Tibial artery (tissue), 4 donors: ENCODE results near the gene ERC1.

Experiments
- DNase-seq, 2 donors: peaks; one replicate each; pipeline ENCODE4 v3.0.0-alpha.2; 2019
- H3K27ac ChIP-seq, 2 donors: fragments of 200-600 bp; sonication (generic) in 1 of 2; 1 replicate in 1 of 2; 2 replicates in 1 of 2; pipeline ENCODE4 v1.5.1; 2018 to 2019; ENCODE audit warnings: mild to moderate bottlenecking in 1 of 2
- H3K27me3 ChIP-seq, 2 donors: fragments of 200-600 bp; sonication (generic) in 1 of 2; one replicate each; pipeline versions ENCODE4 v1.5.1 to v1.6.0; 2016 to 2019
- H3K36me3 ChIP-seq, 3 donors: fragments of 200-600 bp; sonication (generic) in 2 of 3; one replicate each; pipeline ENCODE4 v1.5.1; 2016 to 2019; ENCODE audit warnings: mild to moderate bottlenecking in 2 of 3
- H3K4me1 ChIP-seq, 4 donors: fragments of 200-600 bp; sonication (generic) in 2 of 4; 1 replicate in 3 of 4; 2 replicates in 1 of 4; pipeline ENCODE4 v1.5.1; 2016 to 2019
- H3K4me3 ChIP-seq, 2 donors: fragments of 200-600 bp; sonication (generic) in 1 of 2; 1 replicate in 1 of 2; 2 replicates in 1 of 2; pipeline ENCODE4 v1.5.1; 2018 to 2019; ENCODE audit warnings: mild to moderate bottlenecking in 2 of 2
- H3K9me3 ChIP-seq, 3 donors: fragments of 200-600 bp; sonication (generic) in 1 of 3; one replicate each; pipeline ENCODE4 v1.5.1; 2016 to 2019
- intact Hi-C: fragments of 100-400 bp; cut with DNase I; formaldehyde crosslinking; loops from one replicate; pipeline ENCODE4 v1.15.0; 2023; ENCODE audit warnings: low total_unique reads
- TF ChIP-seq, protein P1 (sequence below), 2 experiments: fragments of 200-600 bp in 1 of 2; fragments of 450-650 bp in 1 of 2; IDR thresholded peaks; one replicate each; pipeline ENCODE4 v1.5.1; 2017 to 2019; ENCODE audit warnings: antibody characterized with exemption in 2 of 2, mild to moderate bottlenecking in 1 of 2, moderate library complexity in 1 of 2

Gene ERC1

GRCh38 chr12:1281683-1282366 lies 290.8 kb downstream of the ERC1 start:
- intact Hi-C loops, result no loop called here
- Histone ChIP-seq H3K9me3 (no peaks in the 10 kb centered on the region), H3K4me1 (no peaks in the 10 kb centered on the region), H3K36me3 (no peaks in the 10 kb centered on the region), H3K27ac (no peak overlapping the region), H3K27me3 (no peaks in the 10 kb centered on the region), H3K4me3 (no peak overlapping the region)
- TF ChIP-seq, protein P1, sequence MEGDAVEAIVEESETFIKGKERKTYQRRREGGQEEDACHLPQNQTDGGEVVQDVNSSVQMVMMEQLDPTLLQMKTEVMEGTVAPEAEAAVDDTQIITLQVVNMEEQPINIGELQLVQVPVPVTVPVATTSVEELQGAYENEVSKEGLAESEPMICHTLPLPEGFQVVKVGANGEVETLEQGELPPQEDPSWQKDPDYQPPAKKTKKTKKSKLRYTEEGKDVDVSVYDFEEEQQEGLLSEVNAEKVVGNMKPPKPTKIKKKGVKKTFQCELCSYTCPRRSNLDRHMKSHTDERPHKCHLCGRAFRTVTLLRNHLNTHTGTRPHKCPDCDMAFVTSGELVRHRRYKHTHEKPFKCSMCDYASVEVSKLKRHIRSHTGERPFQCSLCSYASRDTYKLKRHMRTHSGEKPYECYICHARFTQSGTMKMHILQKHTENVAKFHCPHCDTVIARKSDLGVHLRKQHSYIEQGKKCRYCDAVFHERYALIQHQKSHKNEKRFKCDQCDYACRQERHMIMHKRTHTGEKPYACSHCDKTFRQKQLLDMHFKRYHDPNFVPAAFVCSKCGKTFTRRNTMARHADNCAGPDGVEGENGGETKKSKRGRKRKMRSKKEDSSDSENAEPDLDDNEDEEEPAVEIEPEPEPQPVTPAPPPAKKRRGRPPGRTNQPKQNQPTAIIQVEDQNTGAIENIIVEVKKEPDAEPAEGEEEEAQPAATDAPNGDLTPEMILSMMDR (IDR thresholded peaks at IDR 0.05), result no peak
- no peak for DNase-seq

- TF ChIP-seq, protein P1 (IDR thresholded peaks at IDR 0.05), result no peak
- intact Hi-C loops, result no loop called here
- peak; percentile 69 to 70 for DNase-seq
- no peaks in the 10 kb centered on the region for H3K27me3 ChIP-seq
- no peak overlapping the region for H3K27ac ChIP-seq
- H3K4me1 ChIP-seq, result no peaks in the 10 kb centered on the region
- H3K4me3 ChIP-seq, result no peak overlapping the region
- H3K9me3 ChIP-seq, result no peaks in the 10 kb centered on the region
- H3K36me3 ChIP-seq, result no peaks in the 10 kb centered on the region
These were observed 291.8 kb downstream of the ERC1 start for GRCh38 chr12:1282670-1283315.

- Histone ChIP-seq H3K27ac (no peak overlapping the region), H3K4me3 (no peak overlapping the region), H3K9me3 (no peaks in the 10 kb centered on the region), H3K27me3 (no peaks in the 10 kb centered on the region), H3K4me1 (no peaks in the 10 kb centered on the region), H3K36me3 (no peaks in the 10 kb centered on the region)
- DNase-seq, result no peak
- intact Hi-C loops, result no loop called here
- TF ChIP-seq, protein P1 (IDR thresholded peaks at IDR 0.05), result no peak
These were observed 292.3 kb downstream of the ERC1 start for GRCh38 chr12:1283316-1283715.

GRCh38 chr12:1284611-1285010 lies 293.6 kb downstream of the ERC1 start:
- Histone ChIP-seq H3K9me3 (no peaks in the 10 kb centered on the region), H3K4me3 (no peak overlapping the region), H3K27ac (no peak overlapping the region), H3K36me3 (no peaks in the 10 kb centered on the region), H3K4me1 (no peaks in the 10 kb centered on the region), H3K27me3 (no peaks in the 10 kb centered on the region)
- intact Hi-C loops, result no loop called here
- no peak for DNase-seq
- TF ChIP-seq, protein P1 (IDR thresholded peaks at IDR 0.05), result no peak

DNA sequence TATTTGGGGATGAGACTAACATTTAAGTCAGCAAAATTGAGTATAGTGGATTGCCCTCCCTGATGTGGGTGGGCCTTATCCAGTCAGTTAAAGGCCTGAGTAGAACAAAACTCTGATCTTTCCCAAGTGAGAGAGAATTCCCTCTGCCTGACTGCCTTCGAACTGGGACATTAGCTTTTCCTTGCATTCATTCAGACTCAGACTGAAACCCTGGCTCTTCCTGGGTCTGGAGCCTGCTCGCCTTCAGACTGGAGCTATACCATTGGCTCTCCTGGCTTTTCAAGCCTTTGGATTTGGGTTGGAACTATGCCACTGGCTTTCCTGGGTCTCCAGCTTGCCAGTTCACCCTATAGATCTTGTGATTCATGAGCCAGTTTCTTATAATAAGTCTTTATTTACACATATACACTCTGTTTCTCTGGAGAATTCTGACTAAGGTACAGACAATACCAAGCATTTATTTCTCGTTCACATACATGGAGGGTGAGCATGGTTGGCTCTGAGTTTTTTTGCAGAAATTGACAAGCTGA lies 296.5 kb downstream of the ERC1 start:
- TF ChIP-seq, protein P1 (IDR thresholded peaks at IDR 0.05), result no peak
- no peaks in the 10 kb centered on the region for H3K27me3 ChIP-seq
- no peak overlapping the region for H3K27ac ChIP-seq
- intact Hi-C loops, result no loop called here
- DNase-seq, result no peak
- no peaks in the 10 kb centered on the region for H3K9me3 ChIP-seq
- no peak overlapping the region for H3K4me3 ChIP-seq
- H3K36me3 ChIP-seq, result peaks cover 0 to 5% (median 3%) of the 10 kb centered on the region in 3 donors
- no peaks in the 10 kb centered on the region for H3K4me1 ChIP-seq
